GM18861 (cell line): Measurements from ENCODE around the gene USP50.
"Not testable (repeated sequence)": the region's sequence is repeated elsewhere in the genome, so short reads cannot be mapped to it uniquely, and the experiment has no call there.

ENCODE experiments used
- ATAC-seq: cut with Tn5 transposase; IDR thresholded peaks from one replicate; pipeline ENCODE4 v1.9.1; 2021; ENCODE audit not compliant: unreplicated experiment

The USP50 gene

GRCh38 chr15:50505656-50506055 is 40.8 kb downstream of the USP50 start:
- not testable (repeated sequence) for ATAC-seq

- ATAC-seq, result no peak
Observed at GRCh38 chr15:50503144-50503543, 43.3 kb downstream of the USP50 start.

DNA sequence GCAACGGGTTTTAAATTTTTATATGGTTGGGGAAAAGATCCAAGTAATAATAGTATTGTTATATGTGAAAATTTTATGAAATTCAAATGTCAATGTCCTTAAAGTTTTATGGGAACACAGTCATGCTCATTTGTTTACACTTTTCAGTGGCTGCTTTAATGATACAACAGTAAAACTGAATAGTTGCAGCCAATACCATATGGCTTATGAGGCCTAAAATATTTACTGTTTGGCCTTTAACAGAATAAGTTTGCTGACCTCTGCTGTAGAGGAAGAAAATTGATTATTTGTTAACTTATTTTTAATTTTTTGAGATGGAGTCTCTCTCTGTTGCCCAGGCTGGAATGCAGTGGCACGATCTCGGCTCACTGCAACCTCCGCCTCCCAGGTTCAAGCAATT is 44.7 kb downstream of the USP50 start:
- ATAC-seq, result no peak

DNA sequence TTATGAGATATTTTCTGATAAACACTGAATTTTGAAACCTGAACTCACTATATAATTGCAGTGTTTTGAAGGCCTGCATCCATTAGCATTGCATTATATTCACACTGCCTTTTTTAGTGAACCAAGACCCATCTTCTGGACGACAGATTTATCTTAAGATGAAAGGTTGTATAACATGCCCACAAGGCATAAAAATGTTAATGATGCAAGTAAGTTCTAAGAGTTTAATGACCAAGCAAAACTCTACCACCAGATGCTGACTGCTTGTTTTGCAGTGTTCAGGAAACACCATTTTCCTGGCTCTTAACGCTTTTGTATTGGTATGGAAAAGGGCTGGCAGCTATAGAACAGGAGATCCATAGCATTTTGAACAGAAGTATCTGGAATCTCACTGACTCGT is 46.1 kb downstream of the USP50 start:
- no peak for ATAC-seq

GRCh38 chr15:50496692-50497091 is 49.8 kb downstream of the USP50 start:
- ATAC-seq, result no peak

DNA sequence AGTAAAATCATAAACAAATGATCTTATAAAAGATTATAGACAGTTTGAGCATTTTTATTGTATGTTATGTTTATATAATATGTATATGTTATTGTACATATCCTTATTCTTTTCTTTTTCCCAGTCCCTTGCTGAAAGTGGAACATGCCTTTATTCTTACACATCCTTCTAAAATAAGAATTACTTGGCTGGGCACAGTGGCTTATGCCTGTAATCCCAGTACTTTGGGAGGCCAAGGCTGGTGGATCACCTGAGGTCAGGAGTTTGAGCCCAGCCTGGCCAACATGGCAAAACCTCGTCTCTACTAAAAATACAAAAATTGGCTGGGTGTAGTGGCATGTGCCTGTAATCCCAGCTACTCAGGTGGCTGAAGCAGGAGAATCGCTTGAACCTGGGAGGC is 51.9 kb downstream of the USP50 start:
- ATAC-seq, result not testable (repeated sequence)

GRCh38 chr15:50493625-50494024 is 52.8 kb downstream of the USP50 start:
- no peak for ATAC-seq

DNA sequence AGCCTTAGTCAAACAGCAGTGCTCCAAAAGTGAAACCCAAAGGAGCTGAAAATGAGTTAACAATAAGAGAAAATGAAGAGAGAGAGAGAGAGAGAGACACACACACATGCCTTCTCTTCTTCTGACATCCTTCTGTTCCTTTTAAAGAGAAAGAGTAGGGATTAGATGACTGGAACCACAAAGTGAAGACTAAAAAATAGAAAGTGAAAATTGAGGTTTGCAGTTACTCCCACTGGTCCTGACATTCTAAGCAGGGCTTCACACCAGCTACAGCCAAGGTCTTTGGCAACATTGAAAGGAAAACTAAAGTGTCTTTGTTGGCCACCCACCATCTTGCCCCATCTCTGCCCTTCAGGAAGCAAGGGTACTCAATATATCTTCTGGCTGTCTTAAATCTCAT is 59.2 kb downstream of the USP50 start:
- ATAC-seq, result no peak

DNA sequence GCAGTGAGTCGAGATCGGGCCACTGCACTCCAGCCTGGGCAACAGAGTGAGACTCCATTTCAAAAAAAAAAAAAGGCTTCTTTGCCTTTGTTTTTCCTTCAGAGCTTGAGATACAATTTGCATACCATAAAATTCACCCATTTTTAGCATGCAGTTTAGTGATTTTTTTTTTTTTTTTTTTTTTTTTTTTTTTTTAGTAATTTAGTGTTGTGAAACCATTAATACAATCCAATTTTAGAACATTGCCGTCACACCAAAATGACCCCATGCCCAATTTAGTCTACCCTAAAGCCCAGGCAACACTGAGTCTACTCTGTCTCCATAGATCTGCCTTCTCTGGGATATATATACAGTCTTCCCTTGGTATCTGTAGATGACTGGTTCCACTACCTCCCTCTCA is 61.1 kb downstream of the USP50 start:
- ATAC-seq, result no peak

DNA sequence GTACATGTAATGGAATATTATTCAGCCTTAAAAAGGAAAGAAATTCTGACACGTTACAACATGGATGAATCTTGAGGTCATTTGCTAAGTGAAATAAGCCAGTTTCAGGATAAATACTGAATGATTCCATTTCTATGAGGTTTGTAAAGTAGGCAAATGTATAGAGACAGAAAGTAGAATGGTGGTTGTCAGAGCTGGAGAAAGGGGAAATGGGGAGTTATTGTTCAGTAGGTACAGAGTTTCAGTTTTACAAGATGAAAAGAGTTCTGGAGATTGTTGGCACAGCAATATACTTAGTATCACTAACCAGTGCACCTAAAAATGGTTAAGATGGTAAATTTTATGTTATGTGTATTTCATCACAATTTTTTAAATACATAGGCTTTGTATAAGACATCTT is 61.7 kb downstream of the USP50 start:
- peak; percentile 52 for ATAC-seq

DNA sequence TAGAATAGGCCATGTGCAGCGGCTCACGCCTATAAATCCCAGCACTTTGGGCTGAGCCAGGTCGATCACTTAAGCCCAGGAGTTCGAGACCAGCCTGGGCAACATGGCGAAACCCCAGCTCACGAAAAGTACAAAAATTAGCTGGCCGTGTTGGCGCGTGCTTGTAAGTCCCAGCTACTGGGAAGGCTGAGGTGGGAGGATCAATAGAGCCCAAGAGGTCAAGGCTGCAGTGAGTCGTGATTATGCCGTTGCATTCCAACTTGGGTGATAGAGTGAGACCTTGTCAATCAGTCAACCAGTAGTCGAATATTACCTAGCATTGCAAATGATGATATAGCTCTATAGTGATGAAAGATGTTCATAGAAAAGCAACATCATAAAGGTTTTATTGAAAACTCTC is 70.3 kb downstream of the USP50 start:
- ATAC-seq, result no peak

DNA sequence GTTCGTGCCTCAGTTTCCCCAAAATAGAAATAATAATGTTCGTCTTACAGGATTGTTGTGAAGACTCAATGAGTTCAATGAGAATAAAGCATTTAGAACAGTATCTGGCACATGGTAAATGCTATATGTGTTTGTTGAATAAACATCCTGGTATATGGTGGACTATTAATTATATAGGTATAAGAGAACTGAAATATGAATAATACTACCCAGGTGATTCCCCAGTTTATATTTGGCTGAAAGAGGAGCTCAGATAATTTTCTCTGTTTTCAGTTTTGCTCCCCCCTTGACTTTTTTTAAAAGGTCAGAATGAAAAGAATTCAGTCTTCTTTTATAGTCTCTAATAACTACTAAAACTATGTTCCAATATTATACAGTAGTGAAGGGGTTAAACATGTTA is 75.4 kb downstream of the USP50 start:
- no peak for ATAC-seq

DNA sequence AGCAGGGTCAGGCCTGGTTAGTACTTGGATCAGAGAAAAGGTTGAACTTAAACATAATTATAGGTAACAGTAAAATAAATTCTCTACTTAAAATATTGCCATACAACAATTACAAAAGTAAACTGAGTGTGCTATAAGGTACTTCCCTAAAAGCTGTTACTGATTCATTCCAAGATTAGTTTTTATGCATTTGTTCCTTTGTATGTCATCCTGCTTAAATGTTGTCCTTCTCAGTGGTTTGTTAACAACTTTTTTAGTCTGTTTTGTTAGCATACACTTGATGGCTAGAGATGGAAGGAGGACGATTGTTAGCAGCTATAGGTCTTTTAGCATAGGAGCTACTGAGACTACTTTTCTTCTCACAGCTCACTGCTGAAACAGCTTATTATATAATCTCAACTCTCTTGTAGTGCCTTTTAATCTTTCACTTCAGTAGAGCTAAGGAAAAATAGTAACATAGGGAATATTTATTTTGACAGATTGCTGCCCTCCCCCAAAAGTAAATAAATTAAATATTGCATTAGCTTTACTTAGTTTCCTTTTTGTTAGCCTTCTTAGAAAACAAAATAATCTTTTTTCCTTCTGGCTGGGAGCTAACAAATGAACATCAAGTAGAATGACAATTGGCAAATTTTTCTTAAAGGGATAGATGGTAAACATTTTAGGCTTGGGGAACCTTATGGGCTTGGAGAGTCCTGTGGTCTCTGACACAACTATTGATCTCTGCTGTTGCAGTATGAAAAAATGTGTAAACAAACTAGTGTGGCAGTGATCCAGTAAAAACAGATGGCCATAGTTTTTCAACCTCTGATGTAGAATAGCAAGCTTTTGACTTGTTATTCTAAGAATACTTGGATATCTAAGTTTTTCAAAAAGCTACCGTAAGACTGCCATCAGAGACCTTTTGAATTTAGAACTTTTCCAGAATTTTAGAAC is 82.8 kb downstream of the USP50 start:
- no peak for ATAC-seq

- ATAC-seq, result no peak
Observed at GRCh38 chr15:50458348-50459112, 87.9 kb downstream of the USP50 start.

- ATAC-seq, result no peak
Observed at GRCh38 chr15:50452927-50453326, 93.5 kb downstream of the USP50 start.
